ENCODE results near the gene PI16.

The PI16 gene

GRCh38 chr6:36958775-36959554, 4.4 kb downstream of the PI16 start:
- DNase-seq, result no peak

- no peak for DNase-seq
These were observed 5.2 kb downstream of the PI16 start for GRCh38 chr6:36959555-36960250.

- DNase-seq, result no peak
These were observed 7.2 kb downstream of the PI16 start for GRCh38 chr6:36961441-36962435.

- DNase-seq, result peak; percentile 33 to 37
These were observed 8.3 kb downstream of the PI16 start for GRCh38 chr6:36962874-36963273.

DNA sequence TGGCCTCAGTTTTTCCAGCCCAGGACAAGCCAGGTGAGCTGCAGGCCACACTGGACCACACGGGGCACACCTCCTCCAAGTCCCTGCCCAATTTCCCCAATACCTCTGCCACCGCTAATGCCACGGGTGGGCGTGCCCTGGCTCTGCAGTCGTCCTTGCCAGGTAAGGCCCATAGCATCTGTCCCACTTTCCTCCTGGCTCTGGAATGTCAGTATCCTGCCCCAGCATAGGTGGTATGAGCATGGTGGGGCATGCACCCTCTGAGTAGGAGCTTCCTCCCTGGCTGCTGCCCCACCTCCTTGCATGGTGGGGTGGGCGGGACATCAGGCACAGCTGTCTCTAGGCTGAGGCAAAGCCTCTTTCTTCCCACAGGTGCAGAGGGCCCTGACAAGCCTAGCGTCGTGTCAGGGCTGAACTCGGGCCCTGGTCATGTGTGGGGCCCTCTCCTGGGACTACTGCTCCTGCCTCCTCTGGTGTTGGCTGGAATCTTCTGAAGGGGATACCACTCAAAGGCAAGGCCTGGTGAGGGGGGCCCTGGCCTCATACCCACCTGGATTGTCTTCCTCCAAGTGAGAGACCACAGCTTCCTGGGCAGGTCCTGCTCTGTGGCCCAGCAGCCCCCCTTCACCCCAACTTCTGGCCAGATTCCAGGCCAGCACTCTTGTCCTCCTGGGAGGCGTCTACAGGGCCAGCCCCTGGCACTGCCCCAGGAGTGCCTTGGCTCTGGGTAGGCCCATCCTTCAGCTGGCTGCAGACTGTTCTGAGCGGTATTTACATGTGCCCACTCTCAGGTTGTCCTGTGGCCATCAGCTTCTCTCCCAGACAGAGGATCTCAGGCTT, 9.1 kb downstream of the PI16 start:
- DNase-seq, result no peak

DNA sequence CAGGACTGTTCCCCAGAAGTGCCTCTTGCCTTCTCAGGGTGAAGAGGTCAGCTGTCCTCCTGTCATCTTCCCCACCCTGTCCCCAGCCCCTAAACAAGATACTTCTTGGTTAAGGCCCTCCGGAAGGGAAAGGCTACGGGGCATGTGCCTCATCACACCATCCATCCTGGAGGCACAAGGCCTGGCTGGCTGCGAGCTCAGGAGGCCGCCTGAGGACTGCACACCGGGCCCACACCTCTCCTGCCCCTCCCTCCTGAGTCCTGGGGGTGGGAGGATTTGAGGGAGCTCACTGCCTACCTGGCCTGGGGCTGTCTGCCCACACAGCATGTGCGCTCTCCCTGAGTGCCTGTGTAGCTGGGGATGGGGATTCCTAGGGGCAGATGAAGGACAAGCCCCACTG, 9.8 kb downstream of the PI16 start:
- DNase-seq, result no peak

DNA sequence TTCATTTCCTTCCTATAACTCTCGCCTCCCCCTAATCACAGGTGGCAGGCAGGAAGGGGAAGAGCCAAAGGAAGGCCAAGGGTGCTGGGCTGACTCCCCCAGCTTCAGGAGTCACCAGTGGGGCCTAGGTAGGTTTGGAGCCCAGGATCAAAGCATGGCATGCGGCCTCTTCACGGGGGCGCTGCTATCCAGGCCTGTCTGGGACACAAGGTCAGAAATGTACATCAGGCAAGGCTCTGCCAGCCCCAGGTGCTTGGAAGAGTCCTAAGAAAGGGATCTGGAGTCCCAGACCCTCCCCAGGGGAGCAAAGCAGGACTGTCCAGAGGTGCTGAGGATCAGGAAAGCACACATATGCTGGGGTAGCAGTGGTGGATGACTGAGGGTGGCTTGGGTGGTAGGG, 10.4 kb downstream of the PI16 start:
- DNase-seq, result no peak

- DNase-seq, result no peak
These were observed 12.8 kb downstream of the PI16 start for GRCh38 chr6:36967301-36967700.

- no peak for DNase-seq
These were observed 13.2 kb downstream of the PI16 start for GRCh38 chr6:36967757-36968156.

GRCh38 chr6:36968266-36968977, 13.9 kb downstream of the PI16 start:
- no peak for DNase-seq

- DNase-seq, result no peak
These were observed 14.7 kb downstream of the PI16 start for GRCh38 chr6:36969240-36969691.

- no peak for DNase-seq
These were observed 15.7 kb downstream of the PI16 start for GRCh38 chr6:36969988-36970891.

DNA sequence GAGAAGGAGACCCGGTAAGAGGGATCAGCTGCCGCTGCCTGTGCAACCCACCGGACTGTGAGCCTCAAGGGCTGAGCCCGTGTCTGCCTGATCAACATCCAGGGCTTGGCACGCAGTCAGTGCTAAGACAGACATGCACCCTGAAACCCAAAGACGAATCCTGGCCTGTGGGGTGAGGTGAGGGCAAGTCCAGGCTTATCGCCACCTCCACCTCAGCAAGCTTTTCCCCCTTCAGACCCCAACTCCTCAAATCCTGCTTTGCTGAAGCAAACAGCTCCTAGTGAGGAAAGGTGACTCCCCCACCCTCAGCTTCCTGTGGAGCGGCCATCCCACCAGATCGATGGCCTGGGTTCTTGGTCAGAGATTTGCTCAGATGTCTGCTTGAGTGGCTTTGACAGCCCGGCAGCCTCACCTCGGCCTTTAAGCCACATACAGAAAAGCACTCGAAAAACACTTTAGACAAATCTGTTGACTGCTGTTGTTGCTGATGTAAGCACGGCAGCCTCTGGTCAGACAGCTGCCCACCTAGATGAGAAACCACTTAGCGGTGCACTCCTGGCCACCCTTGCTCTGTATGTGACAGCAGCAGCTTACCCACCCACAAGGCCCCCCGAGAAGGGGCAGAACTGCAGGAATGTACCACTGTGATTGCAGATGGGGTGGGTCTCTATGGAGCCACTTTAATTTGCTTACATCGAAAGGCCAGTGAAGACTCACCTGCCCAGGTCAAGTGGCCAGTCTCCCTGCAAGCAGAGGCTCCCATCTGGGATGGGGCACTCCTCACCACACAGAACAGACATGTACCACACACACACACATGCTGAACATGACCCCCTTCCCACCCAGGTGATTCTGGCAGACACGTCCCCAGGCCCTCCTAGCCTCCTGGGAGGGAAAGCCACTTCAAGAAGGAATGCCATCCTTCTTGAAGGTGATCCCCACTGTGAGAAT, 16.6 kb downstream of the PI16 start:
- no peak for DNase-seq

DNA sequence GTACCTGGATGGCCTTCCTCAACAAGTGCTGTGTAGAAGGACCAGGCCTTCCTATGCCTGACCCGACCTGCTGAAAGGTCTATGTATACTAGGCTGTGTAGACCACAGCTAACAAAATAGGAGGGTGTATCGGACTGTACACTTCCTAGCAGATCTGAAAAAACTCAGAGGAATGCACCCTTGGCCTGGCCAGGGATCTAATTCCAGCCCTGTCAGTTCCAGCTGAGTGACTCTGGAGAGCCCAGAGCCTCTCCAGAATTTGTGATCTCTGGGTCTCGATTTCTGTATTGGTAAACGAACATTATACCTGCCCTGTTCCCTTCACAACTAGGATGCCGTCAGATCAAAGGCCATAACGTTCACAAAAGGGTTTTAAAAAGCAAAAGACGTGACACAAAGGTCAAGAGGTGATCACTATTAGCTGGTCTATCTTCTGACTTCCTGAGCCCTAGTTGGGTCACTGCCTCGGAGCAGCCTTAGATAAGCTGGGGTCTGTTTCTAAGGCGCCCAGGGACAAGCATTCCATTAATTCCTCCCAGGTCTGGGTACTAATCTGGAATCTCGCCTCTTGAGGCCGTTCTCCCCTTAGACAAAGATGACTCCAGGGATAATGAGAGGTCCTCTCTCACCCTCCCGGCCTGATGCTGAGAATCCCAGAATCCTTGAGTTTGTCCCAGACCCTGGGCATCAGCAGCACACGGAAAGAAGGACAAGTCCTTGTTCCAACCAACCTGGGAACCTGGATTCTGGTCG, 17.6 kb downstream of the PI16 start:
- no peak for DNase-seq

GRCh38 chr6:36973190-36973589, 18.7 kb downstream of the PI16 start:
- DNase-seq, result no peak

DNA sequence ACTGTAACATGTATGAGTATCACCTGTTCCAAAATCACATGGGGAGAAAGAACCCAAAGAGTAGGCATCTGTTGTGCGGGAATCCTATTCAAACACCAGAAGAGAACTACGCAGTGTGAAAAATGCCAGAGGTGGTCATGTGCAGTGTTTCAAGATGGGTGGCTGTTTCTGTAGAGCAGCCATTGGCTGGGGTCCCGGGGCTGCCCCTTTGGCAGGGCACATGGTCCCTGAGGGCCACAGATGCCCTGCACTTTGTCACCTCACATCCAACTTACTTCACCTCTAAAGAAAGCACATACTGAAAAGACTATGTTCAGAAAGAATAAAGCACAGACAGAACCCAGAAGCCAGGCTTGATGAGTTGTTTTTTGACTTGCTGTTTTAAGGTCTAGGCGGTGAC, 19.1 kb downstream of the PI16 start:
- DNase-seq, result no peak

- DNase-seq, result no peak
These were observed 20.9 kb downstream of the PI16 start for GRCh38 chr6:36975231-36976006.

DNA sequence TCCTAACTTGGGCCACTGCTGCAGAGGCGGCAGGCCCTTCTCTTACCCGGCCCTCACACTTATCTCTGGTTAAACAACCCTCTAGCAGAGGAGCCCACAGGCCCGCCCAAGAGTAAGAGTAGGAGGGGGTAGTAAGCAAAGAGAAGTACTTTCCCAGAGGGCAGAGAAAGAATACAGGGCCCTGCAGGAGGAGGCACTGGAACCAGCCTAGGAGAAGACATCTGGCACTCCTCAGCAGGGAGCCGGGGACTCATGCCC, 21.4 kb downstream of the PI16 start:
- no peak for DNase-seq
